Activated T-cell treated with anti-CD3 and anti-CD28 coated beads, Interleukin-2, amount 50 U/mL, for 24 hours (primary cell): ENCODE data around the gene SNRNP25.

Source experiments
- DNase-seq: peaks from one replicate; pipeline ENCODE4 v3.0.0-alpha.2; 2020
- H3K27ac Mint-ChIP-seq: 2 replicates; pipeline ENCODE4 v1.8.0; 2020; ENCODE audit warnings: mild to moderate bottlenecking, mixed read lengths
- H3K27me3 Mint-ChIP-seq: 2 replicates; pipeline ENCODE4 v1.8.0; 2020; ENCODE audit warnings: mixed read lengths
- H3K36me3 Mint-ChIP-seq: 2 replicates; pipeline ENCODE4 v1.8.0; 2020; ENCODE audit warnings: low read depth, mixed read lengths
- H3K4me1 Mint-ChIP-seq: 2 replicates; pipeline ENCODE4 v1.8.0; 2020; ENCODE audit warnings: low read depth, mixed read lengths
- H3K4me3 Mint-ChIP-seq: 2 replicates; pipeline ENCODE4 v1.8.0; 2020; ENCODE audit warnings: mild to moderate bottlenecking, moderate library complexity, mixed read lengths
- H3K9me3 Mint-ChIP-seq: 2 replicates; pipeline ENCODE4 v1.8.0; 2020; ENCODE audit warnings: mixed read lengths

SNRNP25 gene

GRCh38 chr16:64914-65255 lies 11.3 kb downstream of the SNRNP25 start:
- Mint-ChIP-seq H3K27ac (no peak overlapping the region), H3K9me3 (no peaks in the 10 kb centered on the region)
- DNase-seq = no peak

DNA sequence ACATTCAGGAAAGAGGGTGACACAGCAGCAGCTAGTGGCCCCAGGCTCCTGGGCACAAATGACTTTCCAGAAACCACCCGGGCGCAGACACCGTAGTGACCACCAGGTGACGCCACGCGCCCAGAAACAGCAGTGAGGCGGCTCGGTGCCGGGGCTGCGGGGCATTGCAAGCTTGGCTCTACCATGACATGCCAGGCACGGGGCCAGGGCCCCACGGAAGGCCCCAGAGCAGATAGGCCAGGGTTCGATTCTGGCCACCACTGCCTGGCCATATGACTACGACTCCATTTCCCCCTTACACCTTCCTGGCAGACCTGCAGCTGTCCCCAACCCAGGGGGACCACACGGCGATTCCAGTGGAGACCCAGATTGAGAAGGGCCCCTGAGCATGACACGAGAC lies 12.1 kb downstream of the SNRNP25 start:
- peaks cover 22% of the 10 kb centered on the region for H3K27me3 Mint-ChIP-seq
- H3K9me3 Mint-ChIP-seq = no peaks in the 10 kb centered on the region
- peak; percentile 93 for DNase-seq
- H3K4me1 Mint-ChIP-seq = peaks cover 3% of the 10 kb centered on the region
- no peak overlapping the region for H3K4me3 Mint-ChIP-seq
- H3K27ac Mint-ChIP-seq = no peak overlapping the region
- H3K36me3 Mint-ChIP-seq = no peaks in the 10 kb centered on the region

More at GRCh38 chr16:64914-65255, 11.3 kb downstream of the SNRNP25 start:
- no peaks in the 10 kb centered on the region for H3K36me3 Mint-ChIP-seq
- no peak overlapping the region for H3K4me3 Mint-ChIP-seq
- H3K4me1 Mint-ChIP-seq = peaks cover 3% of the 10 kb centered on the region
- peaks cover 15% of the 10 kb centered on the region for H3K27me3 Mint-ChIP-seq

DNA sequence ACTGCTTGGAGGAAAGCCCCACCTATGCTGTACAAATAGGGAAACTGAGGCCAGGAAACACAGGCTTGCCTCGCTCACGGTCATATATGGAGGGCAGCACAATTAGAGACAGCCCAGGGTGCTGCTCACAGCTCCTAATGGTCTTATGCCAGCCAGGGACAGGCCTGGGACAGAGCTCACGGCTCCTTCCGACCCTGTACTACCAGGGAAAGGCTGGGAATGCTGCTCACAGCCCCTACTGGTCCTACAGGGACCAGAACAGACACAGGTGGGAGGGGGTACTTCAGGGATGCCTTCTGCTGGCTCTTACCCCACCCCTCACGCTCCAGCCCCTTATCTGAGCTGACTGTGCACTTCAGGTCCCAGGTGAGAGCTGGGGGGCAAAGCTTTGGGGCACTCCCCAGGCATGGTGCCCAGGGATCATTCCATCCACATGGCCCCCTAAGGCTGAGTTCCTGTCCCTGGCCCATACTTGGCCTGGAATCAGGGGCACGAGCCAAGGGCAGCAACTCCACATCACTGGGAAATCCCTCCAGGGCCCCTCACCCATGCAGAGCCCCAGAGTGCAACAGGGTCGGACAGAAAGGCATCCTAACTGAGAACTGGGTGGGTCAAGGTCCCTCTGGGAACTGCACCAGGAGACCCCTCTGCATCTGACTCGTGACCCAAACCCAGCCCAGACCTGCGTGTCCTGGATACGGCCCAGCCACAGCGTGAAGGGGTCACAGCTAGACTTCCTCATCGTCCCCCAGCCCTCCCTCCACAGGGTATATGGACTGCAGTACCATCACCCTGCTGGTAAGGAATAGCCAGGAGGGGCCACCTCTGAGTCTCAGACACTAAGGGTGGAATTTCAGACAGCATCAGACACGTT lies 12.9 kb downstream of the SNRNP25 start:
- peaks cover 29% of the 10 kb centered on the region for H3K27me3 Mint-ChIP-seq
- H3K4me3 Mint-ChIP-seq = no peak overlapping the region
- no peaks in the 10 kb centered on the region for H3K36me3 Mint-ChIP-seq
- H3K9me3 Mint-ChIP-seq = no peaks in the 10 kb centered on the region
- peaks cover 3% of the 10 kb centered on the region for H3K4me1 Mint-ChIP-seq
- DNase-seq = no peak
- no peak overlapping the region for H3K27ac Mint-ChIP-seq

DNA sequence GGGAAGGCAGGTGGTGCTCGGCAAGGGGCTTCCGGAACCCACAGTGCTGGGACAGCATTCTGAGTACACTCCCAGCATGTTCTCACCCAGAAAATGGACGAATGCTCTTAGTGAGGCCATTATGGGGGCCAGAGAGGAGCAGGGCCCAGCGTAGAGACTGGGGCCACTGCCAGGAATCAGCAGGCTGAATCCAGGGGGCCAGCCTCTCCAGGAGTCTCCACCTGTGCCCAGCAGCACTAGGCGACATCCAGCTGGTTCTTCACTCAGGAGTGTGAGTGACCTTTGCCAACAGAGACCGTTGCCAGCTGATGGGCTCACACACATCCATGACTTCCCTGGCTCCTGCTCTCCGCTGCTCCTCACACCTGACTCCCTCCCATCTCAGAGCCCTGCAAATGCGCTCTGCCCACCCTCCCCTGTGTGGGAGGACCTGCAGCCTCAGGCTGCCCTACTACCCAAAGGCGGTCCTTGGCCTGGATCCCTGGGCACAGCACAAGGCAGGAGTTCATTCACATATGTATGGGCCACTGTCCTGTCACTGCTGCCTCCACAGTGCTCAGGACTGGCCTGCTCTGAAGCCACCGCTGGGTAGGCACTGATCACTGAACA lies 13.7 kb downstream of the SNRNP25 start:
- H3K4me1 Mint-ChIP-seq = peaks cover 5% of the 10 kb centered on the region
- no peak overlapping the region for H3K4me3 Mint-ChIP-seq
- no peak for DNase-seq
- H3K9me3 Mint-ChIP-seq = no peaks in the 10 kb centered on the region
- no peak overlapping the region for H3K27ac Mint-ChIP-seq
- H3K27me3 Mint-ChIP-seq = peaks cover 32% of the 10 kb centered on the region
- no peaks in the 10 kb centered on the region for H3K36me3 Mint-ChIP-seq

- Mint-ChIP-seq H3K4me1 (peaks cover 9% of the 10 kb centered on the region), H3K27me3 (peaks cover 37% of the 10 kb centered on the region), H3K36me3 (no peaks in the 10 kb centered on the region), H3K27ac (no peak overlapping the region), H3K4me3 (no peak overlapping the region), H3K9me3 (no peaks in the 10 kb centered on the region)
- DNase-seq = no peak
These were observed 14.5 kb downstream of the SNRNP25 start for GRCh38 chr16:67884-68789.

- no peak for DNase-seq
- Mint-ChIP-seq H3K9me3 (no peaks in the 10 kb centered on the region), H3K36me3 (no peaks in the 10 kb centered on the region), H3K27ac (no peak overlapping the region), H3K4me3 (no peak overlapping the region), H3K27me3 (peaks cover 47% of the 10 kb centered on the region), H3K4me1 (peaks cover 9% of the 10 kb centered on the region)
These were observed 15.6 kb downstream of the SNRNP25 start for GRCh38 chr16:69181-69580.

- Mint-ChIP-seq H3K36me3 (no peaks in the 10 kb centered on the region), H3K4me3 (no peak overlapping the region), H3K27ac (no peak overlapping the region)
These were observed 17.5 kb downstream of the SNRNP25 start for GRCh38 chr16:71210-71539.

GRCh38 chr16:71540-72401 lies 18.1 kb downstream of the SNRNP25 start:
- Mint-ChIP-seq H3K9me3 (no peaks in the 10 kb centered on the region), H3K27me3 (peaks cover 53% of the 10 kb centered on the region), H3K27ac (no peak overlapping the region), H3K36me3 (no peaks in the 10 kb centered on the region), H3K4me3 (peak overlapping the region; percentile 20), H3K4me1 (peaks cover 15% of the 10 kb centered on the region)
- DNase-seq = no peak

More at GRCh38 chr16:71210-71539, 17.5 kb downstream of the SNRNP25 start:
- peaks cover 53% of the 10 kb centered on the region for H3K27me3 Mint-ChIP-seq
- no peak for DNase-seq
- H3K9me3 Mint-ChIP-seq = no peaks in the 10 kb centered on the region
- H3K4me1 Mint-ChIP-seq = peaks cover 9% of the 10 kb centered on the region

- H3K36me3 Mint-ChIP-seq = no peaks in the 10 kb centered on the region
- no peak for DNase-seq
- no peaks in the 10 kb centered on the region for H3K9me3 Mint-ChIP-seq
- peaks cover 49% of the 10 kb centered on the region for H3K27me3 Mint-ChIP-seq
- H3K4me3 Mint-ChIP-seq = peak within 1 kb of the TSS; percentile 39
- no peak within 1 kb of the TSS for H3K27ac Mint-ChIP-seq
- peaks cover 22% of the 10 kb centered on the region for H3K4me1 Mint-ChIP-seq
These were observed 19.2 kb downstream of the SNRNP25 start, which contains the start of gene RHBDF1 for GRCh38 chr16:72561-73548. RHBDF1 (minus strand) TSS chr16:72631; CDS start chr16:65015, 7,616 bp downstream.

DNA sequence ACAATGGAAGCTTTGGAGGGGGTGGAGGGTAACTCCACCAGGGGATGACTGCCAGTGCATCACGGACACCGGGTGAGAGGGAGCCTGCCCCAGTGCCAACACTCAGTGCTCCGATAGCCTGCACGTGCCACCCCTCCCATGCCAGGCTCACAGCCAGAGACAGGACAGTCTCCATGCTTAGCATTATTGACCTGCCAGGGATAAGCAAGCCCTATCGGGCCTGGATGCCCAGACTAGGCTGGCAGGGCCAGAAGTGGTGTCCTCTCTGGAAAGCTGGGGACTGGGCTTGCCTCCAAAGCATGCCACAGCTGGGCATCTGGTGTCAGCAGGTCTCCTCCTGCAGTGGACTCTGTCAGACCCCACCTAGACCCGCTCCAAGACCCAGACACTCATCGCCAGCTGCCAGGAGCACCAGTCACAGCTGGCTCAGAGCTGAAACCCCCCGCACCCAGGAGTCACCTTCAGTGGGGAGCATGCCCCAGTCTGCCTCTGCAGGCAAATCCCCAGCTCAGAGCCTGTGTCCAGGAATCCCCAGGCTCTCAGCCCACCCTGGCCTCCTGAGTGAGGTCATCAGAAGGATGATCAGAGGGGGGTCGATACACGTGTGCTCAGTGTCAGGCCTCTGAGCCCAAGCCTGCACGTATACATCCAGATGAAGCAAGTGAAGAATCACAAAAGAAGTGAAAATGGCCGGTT lies 20.6 kb downstream of the SNRNP25 start:
- Mint-ChIP-seq H3K4me3 (no peak overlapping the region), H3K4me1 (peaks cover 29% of the 10 kb centered on the region), H3K27ac (no peak overlapping the region), H3K27me3 (peaks cover 49% of the 10 kb centered on the region), H3K9me3 (no peaks in the 10 kb centered on the region), H3K36me3 (peaks cover 8% of the 10 kb centered on the region)
- no peak for DNase-seq

DNA sequence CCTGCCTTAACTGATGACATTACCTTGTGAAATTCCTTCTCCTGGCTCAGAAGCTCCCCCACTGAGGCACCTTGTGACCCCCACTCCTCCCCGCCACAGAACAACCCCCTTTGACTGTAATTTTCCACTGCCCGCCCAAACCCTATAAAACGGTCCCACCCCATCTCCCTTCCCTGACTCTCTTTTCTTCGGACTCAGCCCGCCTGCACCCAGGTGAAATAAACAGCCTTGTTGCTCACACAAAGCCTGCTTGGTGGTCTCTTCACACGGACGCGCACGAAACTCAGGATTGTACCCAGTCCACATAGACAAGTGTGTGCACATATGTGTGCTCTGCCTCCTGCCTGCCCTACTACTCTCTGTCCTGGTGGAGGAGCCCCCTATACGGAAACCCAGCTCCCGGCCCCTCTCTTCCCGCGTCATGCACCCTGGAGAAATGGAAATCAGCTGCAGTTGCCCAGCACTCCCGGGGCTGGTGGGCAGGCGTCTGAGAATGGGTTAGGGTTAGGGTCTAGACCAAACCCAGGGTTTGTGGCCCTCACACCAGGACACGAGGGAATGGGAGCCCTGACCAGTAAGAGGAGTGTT lies 21.2 kb downstream of the SNRNP25 start:
- H3K4me1 Mint-ChIP-seq = peaks cover 35% of the 10 kb centered on the region
- no peak overlapping the region for H3K27ac Mint-ChIP-seq
- H3K4me3 Mint-ChIP-seq = no peak overlapping the region
- H3K9me3 Mint-ChIP-seq = no peaks in the 10 kb centered on the region
- peaks cover 14% of the 10 kb centered on the region for H3K36me3 Mint-ChIP-seq
- H3K27me3 Mint-ChIP-seq = peaks cover 42% of the 10 kb centered on the region
- DNase-seq = no peak
